HG03135 (cell line): ENCODE results near the gene RNU6-9.

Source experiments
- ATAC-seq: cut with Tn5 transposase; IDR thresholded peaks from one replicate; pipeline ENCODE4 v1.9.1; 2021; ENCODE audit warnings: mild to moderate bottlenecking, moderate library complexity; ENCODE audit not compliant: unreplicated experiment

RNU6-9 gene

DNA sequence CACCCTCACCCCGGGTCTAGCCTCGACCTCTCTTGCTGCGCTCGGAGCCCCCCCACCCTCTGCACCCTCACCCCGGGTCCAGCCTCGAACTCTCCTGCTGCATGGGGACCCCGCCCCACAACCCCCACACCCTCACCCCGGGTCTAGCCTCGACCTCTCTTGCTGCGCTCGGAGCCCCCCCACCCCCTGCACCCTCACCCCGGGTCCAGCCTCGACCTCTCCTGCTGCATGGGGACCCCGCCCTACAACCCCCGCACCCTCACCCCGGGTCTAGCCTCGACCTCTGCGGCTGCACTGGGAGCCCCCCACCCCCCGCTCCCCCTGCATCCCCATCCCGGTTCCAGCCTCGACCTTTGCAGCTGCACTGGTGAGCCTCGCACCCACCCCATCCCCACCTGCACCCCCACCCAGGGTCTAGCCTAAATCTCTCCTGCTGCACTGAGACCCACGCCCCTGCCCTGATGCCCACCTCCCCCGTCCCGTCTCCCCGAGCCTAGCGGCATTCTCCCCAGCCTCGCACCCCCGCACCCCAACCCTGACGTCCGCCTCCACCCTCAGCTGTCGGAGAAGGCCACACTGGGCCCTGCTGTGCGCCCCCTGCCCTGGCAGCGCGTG is 32.0 kb upstream of the RNU6-9 start:
- ATAC-seq = no peak

DNA sequence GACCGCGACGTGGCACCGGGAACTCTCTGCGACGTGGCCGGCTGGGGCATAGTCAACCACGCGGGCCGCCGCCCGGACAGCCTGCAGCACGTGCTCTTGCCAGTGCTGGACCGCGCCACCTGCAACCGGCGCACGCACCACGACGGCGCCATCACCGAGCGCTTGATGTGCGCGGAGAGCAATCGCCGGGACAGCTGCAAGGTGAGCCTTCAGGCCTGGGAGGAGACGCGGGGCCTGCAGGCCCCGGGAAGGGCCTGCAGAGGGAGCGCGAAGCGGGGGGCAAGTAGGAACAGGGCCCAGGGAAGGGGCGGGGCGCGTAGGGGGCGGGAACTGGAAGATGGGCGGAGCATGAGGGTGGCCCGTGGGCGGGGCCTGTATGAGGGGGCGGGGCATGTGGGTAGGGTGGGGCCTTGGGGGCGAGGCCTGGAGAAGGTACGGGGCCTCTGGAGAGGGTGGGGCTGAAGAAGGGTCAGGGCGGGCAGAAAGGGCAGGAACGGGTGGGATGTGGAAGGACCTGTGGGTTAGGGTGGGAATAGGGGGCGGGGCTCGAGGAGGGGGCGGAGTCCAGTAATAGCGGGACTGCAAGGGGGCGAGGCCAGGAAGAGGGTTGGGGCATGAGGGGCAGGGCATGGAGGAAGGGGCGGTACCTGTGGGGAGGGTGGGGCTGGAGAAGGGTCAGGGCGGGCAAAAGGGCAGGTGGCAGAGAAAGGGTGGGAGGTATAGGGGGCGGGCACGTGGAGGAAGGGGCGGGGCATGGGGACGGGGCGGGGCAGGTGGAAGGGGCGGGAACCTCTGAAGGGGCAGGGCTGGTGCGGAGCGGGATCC is 31.3 kb upstream of the RNU6-9 start:
- no peak for ATAC-seq

DNA sequence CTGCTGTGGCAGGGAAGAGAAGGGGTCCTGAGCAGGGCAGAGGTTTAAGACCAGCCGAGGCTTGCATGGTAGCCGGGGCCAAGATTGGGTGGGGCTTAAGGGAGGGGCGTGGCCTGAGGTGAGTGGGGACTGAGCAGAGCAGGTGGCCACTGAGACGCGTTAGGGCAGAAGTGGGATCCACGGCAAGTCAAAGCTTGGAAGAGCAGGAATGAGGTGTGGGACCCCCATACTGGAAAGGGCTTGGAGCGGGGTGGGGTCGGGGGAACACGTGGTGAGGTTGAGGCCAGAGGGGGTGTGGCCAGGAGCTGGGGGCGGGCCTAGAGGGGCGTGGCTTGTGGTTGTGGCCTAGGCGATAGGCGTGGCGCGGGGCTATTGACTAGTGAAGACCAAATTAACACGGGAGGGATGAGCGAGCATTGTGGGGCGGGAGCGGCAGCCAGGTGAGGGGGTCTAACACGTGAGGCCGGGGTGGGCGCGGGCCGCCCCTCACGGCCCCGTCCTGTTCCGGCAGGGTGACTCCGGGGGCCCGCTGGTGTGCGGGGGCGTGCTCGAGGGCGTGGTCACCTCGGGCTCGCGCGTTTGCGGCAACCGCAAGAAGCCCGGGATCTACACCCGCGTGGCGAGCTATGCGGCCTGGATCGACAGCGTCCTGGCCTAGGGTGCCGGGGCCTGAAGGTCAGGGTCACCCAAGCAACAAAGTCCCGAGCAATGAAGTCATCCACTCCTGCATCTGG is 30.5 kb upstream of the RNU6-9 start:
- ATAC-seq = no peak

DNA sequence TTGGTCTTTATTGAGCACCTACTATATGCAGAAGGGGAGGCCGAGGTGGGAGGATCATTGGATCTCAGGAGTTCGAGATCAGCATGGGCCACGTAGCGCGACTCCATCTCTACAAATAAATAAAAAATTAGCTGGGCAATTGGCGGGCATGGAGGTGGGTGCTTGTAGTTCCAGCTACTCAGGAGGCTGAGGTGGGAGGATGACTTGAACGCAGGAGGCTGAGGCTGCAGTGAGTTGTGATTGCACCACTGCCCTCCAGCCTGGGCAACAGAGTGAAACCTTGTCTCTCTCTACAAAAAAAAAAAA is 30.0 kb upstream of the RNU6-9 start:
- no peak for ATAC-seq

DNA sequence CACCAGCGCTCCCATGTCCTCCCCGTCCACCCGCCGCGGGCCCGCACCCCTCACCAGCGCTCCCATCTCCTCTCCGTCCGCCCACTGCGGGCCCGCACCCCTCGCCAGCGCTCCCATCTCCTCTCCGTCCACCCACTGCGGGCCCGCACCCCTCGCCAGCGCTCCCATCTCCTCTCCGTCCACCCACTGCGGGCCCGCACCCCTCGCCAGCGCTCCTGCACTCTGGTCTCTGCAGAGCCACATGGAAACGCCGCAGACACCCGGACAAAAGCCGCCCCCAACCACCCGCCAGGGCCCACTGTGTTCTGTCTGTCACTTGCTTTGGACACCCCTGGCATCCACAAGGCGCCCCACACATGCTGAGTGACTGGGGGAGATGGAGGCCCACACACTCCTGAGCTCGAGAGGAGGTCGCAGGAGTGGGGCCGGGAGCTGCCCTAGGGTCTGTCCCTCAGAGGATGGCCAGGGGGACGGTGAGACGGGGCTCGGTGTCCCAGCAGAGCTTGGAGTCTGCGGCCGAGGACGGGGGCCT is 26.4 kb upstream of the RNU6-9 start:
- ATAC-seq = no peak

DNA sequence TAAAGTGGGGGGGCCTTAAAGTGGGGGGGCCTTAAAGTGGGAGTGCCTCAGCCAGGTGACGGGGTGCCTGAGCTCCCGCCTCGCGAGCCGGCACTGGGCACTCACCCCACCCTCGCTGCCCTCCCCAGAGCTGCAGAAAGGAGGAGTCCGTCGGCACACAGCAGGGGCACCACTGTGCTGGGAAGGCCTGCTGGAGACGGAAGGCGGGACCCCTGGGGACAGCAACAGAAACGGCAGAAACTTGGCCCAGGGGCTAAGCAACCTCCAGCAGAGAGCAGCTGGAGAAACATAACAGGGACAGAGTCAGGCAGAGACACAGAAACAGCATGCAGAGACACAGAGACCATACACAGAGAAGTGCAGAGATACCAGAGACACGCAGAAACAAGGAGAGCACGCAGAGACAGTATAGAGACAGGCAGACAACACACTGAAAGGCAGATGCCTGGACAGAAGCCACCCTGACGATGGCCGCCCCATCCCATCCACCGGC is 25.9 kb upstream of the RNU6-9 start:
- ATAC-seq = no peak

DNA sequence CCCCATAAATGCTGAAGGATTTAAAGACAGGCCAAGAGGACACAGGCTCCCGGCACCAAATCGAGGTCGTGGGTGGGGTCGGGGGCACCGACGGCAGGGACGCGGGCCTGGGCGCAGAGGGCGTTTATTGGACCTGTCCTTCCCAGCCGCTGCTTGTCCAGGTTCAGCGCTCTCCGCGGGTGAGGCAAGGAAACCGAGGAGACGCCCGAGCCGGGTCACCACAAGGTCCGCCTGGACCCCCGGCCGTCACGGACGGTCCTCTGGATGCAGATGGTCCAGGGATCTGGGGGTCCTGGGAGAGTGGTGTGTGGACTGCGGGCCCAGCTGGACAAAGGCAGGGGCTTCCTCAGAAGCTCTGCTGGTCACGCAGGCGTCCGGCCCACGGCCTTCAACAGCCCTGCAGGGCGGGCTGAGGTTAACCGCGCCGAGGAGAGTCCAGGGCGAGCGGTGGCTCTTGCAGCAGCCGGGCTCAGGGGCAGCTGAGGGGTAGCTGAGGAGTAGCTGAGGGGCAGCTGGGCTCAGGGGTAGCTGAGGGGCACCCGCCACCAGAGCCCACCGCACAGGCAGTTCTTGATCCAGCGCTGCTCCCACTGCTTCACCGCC is 25.3 kb upstream of the RNU6-9 start:
- ATAC-seq = no peak

DNA sequence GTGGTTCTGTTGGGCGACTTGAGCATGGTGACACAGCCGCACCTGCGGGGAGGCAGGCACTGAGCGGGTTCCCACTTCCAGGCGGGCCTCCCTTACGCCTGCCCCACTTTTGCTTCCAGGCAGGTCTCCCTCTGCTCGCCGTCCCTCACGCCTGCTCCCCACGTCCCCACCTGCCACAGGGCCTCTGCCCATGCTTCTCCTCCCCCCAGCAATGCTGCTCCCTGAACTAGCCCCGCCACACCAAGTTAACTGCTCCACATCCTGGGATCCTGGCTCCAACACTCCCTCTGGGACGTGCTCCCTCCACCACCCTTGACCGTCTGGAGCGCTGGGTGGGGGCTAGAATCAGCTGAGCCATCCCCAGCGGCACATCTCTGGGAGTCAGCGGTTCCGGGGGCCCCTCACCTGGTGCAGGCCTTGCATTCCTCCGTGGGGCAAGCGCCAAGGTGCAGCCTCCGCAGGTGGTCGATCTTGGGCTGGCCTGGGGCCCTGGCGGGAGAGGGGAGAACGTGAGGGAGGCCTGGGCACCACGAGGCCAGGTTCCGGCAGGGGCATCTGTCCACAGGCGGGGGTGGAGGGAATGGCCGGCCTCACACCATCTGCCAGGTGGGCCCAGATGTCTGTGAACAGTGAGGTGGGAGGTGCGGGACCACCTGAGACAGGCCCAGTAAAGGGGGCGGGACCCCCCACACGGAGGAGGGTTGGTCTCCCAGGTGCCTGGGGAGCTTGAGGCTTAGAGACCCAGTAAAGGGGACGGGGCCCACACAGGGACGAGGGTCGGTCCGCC is 24.6 kb upstream of the RNU6-9 start:
- no peak for ATAC-seq

DNA sequence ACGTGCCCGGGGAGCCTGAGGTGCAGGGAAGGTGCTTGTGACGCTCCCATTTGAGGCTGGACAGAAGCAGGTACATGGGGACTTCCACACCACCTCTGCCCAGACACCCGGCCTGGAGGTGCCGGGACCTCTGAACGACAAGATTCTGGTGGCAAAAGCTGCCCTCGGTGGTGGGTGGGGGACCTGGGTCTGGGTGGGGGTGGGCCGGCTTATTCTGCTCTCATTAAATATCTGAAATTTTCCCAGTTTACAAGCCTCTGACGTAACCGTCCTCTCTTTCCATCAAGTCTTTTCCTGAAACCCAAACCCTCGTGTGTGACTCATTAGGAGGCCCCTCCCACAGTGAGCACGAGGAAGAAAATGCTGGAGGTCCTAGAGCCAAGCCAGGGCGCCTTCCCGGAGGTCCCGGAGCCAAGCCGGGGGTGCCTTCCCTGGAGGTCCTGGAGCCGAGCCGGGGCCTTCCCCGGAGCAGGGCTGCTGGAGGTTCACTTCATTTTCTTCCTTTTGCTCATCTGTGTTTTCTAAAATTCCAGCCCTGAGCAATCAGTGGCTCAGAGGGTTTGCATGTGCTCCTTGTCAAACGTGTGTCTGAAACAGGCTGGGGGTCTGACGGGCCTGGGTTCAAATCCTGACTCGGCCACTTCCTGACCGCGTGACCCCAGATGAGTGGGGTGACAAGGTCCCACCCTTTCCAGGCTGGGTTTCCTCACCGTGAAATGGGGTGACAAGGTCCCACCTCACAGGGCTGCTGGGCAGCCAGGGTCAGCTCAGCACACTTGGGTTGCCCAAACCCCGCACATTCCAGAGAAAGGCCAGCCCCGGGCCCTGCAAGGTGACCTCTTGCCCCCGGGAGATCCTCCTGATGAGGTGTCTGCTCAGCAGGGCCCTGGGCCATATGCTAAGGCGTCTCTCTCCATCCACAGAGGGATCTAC is 23.8 kb upstream of the RNU6-9 start:
- no peak for ATAC-seq

DNA sequence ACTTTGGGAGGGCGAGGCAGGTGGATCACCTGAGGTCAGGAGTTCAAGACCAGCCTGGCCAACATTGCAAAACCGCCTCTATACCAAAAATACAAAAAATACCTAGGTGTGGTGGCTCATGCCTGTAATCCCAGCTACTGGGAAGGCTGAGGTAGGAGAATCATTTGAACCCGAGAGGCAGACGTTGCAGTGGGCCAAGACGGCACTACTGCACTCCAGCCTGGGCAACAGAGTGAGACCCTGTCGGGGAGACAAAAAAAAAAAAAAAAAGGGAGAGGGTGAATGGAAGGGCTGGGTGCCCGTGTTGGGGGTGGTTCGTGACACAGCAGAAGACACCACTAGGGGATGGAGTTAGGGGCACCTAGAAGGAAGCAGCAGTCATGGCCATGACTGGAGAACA is 23.0 kb upstream of the RNU6-9 start:
- ATAC-seq = no peak

DNA sequence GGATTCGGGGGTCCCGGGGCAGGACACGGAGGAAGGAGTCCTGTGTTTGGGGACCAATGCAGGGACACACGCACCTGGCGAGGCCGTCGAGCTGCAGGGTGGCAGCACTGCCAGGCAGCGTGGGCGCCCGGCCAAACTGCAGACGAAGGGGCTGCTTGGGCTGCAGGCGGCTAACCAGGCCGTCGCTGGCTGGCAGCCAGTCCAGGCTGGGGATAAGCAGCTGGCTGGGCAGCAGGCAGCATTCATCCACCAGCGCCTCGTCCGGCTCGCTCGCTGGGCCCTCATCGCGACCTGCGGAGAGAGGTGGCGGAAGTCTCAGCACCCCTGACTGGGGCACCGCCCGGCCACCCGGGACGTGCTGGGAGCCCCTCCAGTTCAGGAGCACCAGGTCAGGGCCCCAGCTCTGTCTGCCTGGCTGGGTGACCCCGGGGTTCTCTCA is 22.3 kb upstream of the RNU6-9 start:
- ATAC-seq = no peak

DNA sequence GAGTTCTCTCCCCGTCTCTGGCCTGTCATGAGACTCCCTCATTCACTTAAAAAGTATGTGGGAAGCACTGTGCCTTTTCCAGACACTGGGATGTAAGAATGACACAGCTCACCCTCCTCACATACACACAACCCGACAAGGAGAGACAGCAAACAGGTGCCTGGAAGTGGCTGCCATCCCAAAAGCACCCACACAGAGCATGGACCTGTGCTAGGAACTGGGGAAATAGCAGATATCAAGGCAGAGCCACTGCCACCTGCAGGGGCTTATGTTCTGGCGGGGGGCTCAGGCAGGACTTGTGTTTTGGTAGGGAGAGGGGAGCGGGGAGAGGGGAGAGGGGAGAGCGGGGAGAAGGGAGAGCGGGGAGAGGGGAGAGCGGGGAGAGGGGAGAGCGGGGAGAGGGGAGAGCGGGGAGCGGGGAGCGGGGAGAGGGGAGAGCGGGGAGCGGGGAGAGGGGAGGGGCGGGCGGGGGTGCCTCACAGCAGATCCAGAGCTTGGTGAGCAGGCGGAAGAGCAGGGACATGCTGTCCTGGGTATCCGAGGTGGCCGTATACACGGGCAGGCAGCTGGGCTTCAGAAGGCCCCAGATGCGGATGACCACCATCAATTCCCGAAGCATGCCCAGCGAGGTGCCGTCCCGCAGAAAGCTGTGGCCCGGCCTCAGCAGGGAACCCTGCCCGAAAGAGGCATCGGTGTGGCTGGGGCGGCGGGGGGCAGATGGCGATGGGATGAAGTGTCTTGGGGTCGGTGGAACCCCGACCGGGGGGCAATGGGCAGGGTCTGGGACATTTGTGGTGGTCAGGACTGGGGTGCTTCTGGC is 21.6 kb upstream of the RNU6-9 start:
- no peak for ATAC-seq

DNA sequence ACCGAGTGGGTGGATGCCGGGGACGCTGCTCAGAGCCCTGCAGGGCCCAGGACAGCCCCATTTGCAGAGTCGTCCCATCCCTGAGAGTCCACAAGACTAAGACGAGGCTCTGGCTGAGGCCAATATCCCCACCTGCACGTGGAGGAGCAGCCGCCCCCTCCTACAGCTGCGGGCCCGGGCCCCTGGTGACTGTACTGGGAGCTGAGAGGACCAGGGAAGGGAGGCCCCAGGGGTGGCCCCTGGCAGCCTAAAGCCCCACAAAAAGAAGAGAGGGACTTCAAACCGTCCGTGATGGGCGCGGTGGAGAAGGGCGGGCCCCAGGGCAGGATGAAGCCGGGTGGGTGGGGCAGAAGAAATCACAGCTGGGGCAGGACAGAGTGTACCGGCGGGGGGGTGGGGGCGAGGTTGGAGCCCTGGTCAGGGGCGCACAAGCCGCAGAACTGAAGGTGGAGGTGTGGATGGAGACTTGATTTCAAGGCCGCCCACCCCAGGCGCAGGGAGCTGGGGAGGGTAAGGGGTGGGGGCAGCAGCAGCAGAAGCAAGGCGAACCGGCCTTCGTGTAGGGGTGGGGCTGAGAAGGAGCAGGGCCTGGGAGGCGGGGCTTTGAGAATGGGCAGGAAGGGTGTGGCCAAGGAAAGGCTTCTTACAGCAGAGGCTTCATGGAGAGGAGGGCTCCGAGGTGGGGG is 20.9 kb upstream of the RNU6-9 start:
- ATAC-seq = no peak

DNA sequence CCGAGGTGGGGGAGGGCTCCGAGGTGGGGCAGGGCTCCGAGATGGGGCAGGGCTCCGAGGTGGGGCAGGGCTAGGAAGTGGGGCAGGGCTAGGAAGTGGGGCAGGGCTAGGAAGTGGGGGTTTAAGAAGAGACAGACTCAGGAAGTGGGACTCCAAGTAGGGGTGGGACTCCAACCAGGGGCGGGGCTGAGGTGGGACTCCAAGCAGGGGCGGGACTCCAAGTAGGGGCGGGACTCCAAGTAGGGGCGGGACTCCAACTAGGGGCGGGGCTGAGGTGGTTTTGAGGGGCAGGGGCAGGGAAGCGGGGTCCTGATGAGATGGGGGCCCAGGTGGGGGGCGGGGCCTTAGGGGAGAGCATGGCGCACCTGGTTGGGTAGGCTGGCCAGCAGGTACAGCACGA is 20.2 kb upstream of the RNU6-9 start:
- no peak for ATAC-seq

DNA sequence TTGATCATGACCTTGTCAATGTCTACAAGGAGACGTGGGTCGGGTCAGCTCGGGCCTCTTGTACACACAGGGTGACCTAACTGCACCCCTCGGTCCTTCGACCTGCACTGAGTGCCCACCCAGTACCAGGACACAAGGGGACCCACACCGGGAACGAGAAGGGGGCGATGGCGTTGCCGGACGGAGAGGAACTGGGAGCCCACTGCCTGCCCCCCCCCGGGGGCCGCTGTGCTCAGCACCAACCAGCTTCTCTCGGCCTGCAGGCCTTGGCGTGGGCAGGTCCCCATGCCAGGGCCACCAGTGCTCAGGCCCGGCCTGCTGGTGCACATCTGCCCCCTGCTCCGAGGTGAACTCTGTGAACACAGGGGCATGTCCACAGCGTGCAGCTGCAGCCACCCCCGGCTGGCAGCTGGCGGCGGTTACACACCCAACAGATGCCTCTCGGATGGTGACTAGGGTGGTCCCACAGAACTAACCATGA is 19.7 kb upstream of the RNU6-9 start:
- no peak for ATAC-seq

DNA sequence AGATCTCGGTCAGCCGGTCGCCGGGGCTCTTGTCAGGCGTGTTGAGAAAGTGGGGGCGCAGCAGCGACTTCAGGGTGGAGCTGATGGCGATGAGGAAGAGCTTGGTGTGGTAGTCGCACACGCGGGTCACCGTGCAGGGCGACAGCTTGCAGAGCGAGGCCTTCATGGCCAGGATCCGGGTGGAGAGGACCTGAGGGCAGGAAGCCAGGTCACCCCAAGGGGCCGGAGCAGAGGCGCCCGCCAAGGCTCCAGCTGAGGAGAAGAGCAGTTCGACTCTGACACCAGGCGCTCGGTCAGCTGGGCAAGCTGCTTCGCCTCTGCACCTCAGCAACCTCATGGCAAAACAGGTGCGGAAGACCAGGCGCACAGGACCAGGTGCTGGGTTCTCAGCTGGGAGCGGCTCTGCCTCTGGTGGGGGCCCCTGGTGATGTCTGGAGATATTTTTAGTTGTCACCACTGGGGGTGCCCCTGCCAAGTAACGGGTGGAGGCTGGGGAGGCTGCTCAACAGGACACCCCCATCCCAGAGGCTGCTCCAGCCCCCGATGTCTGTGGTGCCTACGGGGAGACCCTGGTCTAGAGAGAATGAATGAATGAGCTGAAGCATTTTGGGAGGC is 17.9 kb upstream of the RNU6-9 start:
- ATAC-seq = no peak

DNA sequence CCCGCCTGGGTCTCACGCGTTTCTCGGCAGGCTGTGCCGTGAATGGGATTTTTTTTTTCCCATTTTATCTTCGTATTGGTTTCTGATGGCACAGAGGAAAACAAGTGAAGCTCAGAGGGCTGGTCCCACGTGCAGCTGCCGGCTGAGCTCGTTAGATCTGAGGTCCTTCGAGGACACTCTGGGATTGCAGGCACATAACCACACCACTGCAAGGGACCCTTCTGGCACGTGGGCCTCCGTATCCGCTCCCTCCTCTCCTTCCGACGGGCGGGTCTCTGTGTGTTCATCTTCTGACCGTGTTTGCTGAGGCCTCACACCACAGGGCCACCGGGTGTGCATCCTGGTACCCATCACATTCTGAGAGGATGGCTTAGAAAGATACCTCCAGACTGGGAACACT is 17.2 kb upstream of the RNU6-9 start:
- no peak for ATAC-seq
